Midbrain (tissue), 1 donor: Measurements from ENCODE around the gene THYN1.

Source experiments
- DNase-seq: peaks from one replicate; lab custom pipeline; 2025; lab: John Stamatoyannopoulos, UW

THYN1 gene

GRCh38 chr11:134223121-134223520 lies 30.0 kb downstream of the THYN1 start:
- no peak for DNase-seq

- DNase-seq, result no peak
Measured at GRCh38 chr11:134216816-134217215, 36.3 kb downstream of the THYN1 start.

GRCh38 chr11:134215836-134216235 lies 37.3 kb downstream of the THYN1 start:
- DNase-seq, result no peak

GRCh38 chr11:134207538-134208239 lies 45.5 kb downstream of the THYN1 start:
- DNase-seq, result no peak

- no peak for DNase-seq
Measured at GRCh38 chr11:134206185-134206584, 47.0 kb downstream of the THYN1 start.

DNA sequence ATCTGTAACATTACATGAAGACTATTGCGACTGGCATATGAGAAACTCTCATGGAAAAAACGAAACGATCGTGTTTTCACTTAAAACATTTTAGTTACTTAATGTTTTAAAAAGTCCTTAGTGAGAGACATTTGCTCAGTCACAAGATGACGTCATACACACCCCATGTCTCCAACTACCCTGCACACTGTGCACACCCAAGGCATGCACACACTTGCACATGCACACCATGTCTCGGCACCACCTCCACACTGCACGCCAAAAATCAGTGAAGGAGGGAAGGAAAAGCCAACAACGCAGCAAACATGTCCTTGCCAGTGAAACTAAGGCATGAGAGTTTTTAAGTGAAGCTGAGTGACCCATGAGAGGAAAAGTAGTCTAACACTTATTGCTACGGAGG lies 47.4 kb downstream of the THYN1 start:
- DNase-seq, result no peak

- DNase-seq, result no peak
Measured at GRCh38 chr11:134202661-134203060, 50.5 kb downstream of the THYN1 start.

- no peak for DNase-seq
Measured at GRCh38 chr11:134200688-134201087, 52.5 kb downstream of the THYN1 start.

DNA sequence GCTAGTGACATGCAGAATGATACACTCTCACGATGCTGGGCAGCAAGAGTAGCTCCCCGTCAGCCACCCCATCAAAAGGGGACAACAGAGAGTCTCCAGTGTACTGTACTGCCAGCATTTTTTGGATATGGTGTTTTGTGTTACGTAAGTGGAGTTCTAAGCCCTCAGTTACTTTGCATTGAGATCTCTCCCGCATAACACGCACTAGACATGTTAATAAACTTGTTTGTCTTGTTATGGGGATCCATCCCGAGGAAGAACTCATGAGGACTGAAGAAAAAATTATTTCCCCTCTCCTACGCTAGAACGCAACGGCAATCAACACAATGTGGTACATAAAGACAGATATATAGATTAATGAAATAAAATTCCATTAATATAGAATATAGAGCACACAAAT lies 53.6 kb downstream of the THYN1 start:
- no peak for DNase-seq
